NCI-H2029 (cell line): ENCODE data around the gene HTRA2.
"Not testable (repeated sequence)": the region's sequence is repeated elsewhere in the genome, so short reads cannot be mapped to it uniquely, and the experiment has no call there.

Source experiments
- DNase-seq: peaks from one replicate; lab custom pipeline; 2025; lab: John Stamatoyannopoulos, UW

HTRA2 gene

GRCh38 chr2:74529357-74530238, at the start of gene HTRA2, which contains the start of gene AUP1:
Gene HTRA2 (plus strand): TSS chr2:74529933. CDS start chr2:74530007, 74 bp downstream.
Gene AUP1 (minus strand): TSS chr2:74529706. CDS start chr2:74529629, 77 bp downstream.
- peak; percentile 96 for DNase-seq

- DNase-seq = no peak
These were observed 48.3 kb upstream of the HTRA2 start for GRCh38 chr2:74481431-74481830.

- DNase-seq = no peak
These were observed 47.6 kb upstream of the HTRA2 start for GRCh38 chr2:74481961-74482800.

GRCh38 chr2:74482801-74483674, 46.7 kb upstream of the HTRA2 start, which contains the start of the genes CCDC142 and TTC31:
Gene CCDC142 (minus strand): TSS chr2:74482998. CDS start chr2:74482837, 161 bp downstream.
Gene TTC31 (plus strand): TSS chr2:74483081. CDS start chr2:74483096, 15 bp downstream.
- peak; percentile 85 for DNase-seq

GRCh38 chr2:74483675-74484164, 46.0 kb upstream of the HTRA2 start:
- not testable (repeated sequence) for DNase-seq

- DNase-seq = no peak
These were observed 43.6 kb upstream of the HTRA2 start for GRCh38 chr2:74486141-74486540.

GRCh38 chr2:74488643-74489481, 40.9 kb upstream of the HTRA2 start:
- no peak for DNase-seq

GRCh38 chr2:74489906-74490305, 39.8 kb upstream of the HTRA2 start:
- no peak for DNase-seq

- no peak for DNase-seq
These were observed 37.8 kb upstream of the HTRA2 start for GRCh38 chr2:74491648-74492544.

GRCh38 chr2:74493546-74493945, 36.2 kb upstream of the HTRA2 start:
- no peak for DNase-seq

GRCh38 chr2:74495440-74495839, 34.3 kb upstream of the HTRA2 start:
- no peak for DNase-seq

- no peak for DNase-seq
These were observed 32.5 kb upstream of the HTRA2 start for GRCh38 chr2:74496997-74497776.

GRCh38 chr2:74497777-74498499, 31.8 kb upstream of the HTRA2 start:
- DNase-seq = no peak

GRCh38 chr2:74498500-74499266, 31.1 kb upstream of the HTRA2 start:
- no peak for DNase-seq

- no peak for DNase-seq
These were observed 30.3 kb upstream of the HTRA2 start, which contains the start of gene LBX2 for GRCh38 chr2:74499267-74499939. Gene LBX2 (minus strand): TSS chr2:74499603. CDS start chr2:74499537, 66 bp downstream.

GRCh38 chr2:74499940-74500577, 29.7 kb upstream of the HTRA2 start:
- no peak for DNase-seq
